ENCODE measurements around the gene PLOD3.

GRCh38 chr7:101166909-101167644, 50.3 kb downstream of the PLOD3 start:
- TF ChIP-seq, protein P1, sequence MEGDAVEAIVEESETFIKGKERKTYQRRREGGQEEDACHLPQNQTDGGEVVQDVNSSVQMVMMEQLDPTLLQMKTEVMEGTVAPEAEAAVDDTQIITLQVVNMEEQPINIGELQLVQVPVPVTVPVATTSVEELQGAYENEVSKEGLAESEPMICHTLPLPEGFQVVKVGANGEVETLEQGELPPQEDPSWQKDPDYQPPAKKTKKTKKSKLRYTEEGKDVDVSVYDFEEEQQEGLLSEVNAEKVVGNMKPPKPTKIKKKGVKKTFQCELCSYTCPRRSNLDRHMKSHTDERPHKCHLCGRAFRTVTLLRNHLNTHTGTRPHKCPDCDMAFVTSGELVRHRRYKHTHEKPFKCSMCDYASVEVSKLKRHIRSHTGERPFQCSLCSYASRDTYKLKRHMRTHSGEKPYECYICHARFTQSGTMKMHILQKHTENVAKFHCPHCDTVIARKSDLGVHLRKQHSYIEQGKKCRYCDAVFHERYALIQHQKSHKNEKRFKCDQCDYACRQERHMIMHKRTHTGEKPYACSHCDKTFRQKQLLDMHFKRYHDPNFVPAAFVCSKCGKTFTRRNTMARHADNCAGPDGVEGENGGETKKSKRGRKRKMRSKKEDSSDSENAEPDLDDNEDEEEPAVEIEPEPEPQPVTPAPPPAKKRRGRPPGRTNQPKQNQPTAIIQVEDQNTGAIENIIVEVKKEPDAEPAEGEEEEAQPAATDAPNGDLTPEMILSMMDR (optimal IDR thresholded peaks at IDR 0.05 in 1 of 3, IDR thresholded peaks at IDR 0.05 in 1 of 3, conservative IDR thresholded peaks at IDR 0.05 in 1 of 3; ENCODE audit: extremely low read depth in 1 of 3, insufficient read depth in 2 of 3, low read length in 3 of 3): no peak
- no peak for TF ChIP-seq EZH2 (IDR thresholded peaks at IDR 0.05; ENCODE audit: low read length)

Measured in keratinocyte (primary cell).